HG03354 (cell line): ENCODE measurements around the gene FBXL14.

Source experiments
- ATAC-seq: cut with Tn5 transposase; IDR thresholded peaks from one replicate; pipeline ENCODE4 v1.9.1; 2021; ENCODE audit warnings: mild to moderate bottlenecking; ENCODE audit not compliant: unreplicated experiment, poor library complexity, severe bottlenecking

Gene FBXL14

DNA sequence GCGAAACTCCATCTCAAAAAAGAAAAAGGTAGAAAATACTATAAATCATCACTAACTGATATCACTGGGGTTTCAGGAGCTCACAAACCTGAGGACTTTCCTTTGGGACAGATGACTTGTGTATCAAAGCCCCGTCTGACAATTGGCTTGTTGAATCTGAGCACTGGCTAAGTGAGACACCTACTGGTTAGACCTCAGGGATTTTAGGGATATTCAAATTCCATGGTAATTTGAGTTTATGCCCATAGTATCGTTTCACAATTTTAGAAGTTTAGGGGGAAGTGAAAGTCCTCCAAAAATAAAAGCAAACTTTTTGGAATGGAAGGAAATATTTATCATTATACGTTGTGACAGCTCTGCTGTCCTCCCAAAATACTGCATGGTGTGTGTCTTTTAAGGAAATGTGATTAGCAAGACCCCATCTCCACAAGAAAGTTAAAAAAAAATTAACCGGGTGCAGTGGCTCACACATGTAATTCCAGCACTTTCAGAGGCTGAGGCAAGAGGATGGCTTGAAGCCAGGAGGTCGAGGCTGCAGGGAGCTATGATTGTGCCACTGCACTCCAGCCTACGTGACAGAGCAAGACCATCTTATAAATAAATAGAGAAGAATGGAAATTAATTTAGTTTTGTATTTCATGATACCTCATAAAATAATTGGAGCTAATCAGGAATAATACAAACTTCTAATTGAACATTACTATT is 49.2 kb downstream of the FBXL14 start:
- no peak for ATAC-seq

GRCh38 chr12:1542599-1542998 is 51.8 kb downstream of the FBXL14 start:
- ATAC-seq: no peak

DNA sequence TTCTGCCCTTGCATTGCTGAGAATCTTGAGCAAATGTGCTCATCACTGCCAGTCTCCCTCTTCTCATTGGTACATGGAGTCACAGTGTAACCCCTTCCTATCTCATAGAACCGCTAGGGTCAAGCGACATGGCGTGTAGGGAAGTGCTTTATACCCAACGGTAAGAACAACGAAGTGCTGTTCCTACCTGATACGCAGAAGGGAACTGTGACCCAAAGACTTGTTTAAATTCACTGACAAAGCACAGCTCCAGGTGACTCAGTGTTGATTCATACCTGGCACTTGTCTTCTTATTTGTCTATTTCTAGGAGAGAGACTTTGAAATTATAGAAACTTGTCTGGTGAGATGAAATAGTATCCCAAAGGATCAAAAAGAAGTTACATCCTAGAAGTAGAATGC is 53.7 kb downstream of the FBXL14 start:
- ATAC-seq: no peak

GRCh38 chr12:1539135-1539534 is 55.2 kb downstream of the FBXL14 start:
- ATAC-seq: no peak

- no peak for ATAC-seq
Measured at GRCh38 chr12:1536817-1537216, 57.6 kb downstream of the FBXL14 start.

DNA sequence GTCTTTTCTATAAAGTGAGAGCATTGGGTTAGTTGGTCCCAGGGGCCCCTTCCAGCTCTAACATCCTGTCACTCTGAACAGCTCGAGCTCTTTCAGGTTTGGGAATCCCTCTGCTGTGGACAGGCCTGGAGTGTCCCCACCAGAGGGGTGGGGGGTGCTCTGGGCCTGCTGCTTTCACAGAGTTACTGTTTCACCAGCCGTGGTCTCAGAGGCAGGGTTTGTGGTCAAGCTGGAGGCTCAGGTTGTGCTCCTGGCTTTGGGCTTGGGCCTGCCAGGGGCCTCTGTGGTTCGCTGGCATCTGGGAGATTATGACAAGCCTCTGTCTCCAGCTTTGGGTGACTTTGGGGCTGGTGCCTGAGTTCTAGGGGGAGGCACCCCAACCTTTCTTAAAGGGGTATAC is 59.6 kb downstream of the FBXL14 start:
- peak; percentile 41 for ATAC-seq

DNA sequence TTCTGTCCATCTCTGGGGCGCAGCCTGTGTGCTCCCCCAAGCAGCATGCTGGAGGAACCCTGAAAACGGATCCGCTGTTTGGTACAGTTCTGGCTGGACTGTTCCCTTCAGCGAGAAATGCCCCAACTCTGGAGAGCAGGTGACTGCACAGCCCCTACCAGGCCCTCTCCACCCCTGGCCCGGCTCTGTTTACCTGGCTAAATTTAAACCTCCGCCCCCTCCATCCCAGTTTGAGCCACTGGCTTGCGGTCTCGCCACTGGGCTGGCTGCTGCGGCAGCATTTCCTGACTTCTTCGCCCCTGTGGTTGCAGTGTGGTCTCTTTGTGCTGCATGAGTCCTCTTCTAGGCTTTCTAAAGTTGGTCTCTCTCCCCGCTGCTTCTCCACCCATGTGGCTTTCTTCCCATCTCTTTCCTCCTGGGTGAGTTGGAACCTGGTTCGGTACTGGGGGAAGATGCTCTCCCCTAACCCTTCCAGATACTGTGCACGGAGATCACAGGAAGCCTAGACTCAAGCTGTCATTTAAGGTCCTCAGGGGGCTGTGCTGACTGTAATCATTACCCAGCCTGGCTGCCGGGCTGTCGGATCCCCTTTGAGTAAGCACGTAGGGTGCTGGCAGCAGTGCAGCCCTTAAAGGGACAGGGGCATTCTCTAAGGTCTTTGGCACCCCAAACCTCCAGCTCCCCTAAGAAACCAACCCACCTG is 60.6 kb downstream of the FBXL14 start:
- ATAC-seq: peak; percentile 67

- ATAC-seq: peak; percentile 33
Measured at GRCh38 chr12:1533205-1533601, 61.2 kb downstream of the FBXL14 start.

GRCh38 chr12:1532375-1533165 is 61.8 kb downstream of the FBXL14 start:
- no peak for ATAC-seq

DNA sequence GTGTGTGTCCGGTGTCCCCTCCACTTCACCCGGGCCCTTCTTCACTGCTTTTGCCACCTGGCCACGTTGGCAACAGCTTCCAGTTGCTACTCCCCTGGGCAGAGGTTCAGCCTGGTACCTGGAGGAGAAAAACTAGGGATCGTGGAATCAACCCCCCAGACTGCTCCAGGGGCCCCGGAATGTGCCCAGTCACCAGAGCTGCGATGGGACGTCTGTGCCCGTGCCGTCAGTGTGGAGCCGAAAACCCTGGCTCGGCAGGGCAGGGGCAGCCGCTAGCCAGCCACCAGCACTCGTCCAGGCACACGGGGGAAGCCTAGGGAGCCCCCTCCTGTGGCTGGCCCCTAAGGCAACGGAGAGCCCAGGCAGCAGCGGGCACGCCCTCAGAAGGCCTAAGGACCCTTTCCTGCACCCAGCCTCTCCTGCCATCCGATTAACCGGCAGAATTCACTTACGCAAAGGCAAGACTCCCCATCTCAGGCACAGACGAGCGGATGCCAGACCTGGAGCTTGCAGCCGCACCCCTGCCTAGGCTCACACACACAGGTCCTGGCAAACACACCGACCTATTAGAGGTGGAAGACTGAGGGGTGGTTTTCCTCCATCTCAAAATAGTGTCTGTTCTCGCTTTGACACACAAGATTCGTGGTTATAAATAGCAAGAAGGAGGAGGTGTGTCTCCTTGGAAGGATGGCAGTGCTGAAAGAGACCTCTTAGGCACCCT is 62.6 kb downstream of the FBXL14 start:
- no peak for ATAC-seq

DNA sequence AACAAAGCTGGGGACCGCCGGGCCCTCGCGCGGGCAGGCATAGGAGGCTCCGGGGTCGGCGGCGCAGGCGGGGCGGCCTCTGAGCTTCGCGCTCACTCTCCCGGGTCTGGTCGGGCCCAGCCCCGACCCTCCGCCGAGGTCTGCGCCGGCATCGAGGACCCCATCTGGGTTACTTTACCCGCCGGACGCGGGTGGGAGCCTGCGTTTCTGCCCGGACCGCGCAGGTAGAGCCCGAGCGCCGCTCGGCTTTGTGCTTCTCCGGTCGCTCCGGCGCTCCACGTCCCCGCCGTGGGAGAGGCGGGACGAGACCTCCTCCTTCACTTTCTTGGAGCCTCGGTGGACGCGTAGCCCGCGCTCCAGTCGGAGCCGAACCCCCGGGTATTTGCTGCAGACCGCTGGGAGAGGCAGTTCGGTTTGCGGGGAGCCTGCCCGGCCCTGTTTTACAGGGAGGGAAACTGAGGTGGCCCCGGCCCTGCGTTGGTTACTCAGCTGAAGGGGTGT is 63.2 kb downstream of the FBXL14 start:
- ATAC-seq: no peak

DNA sequence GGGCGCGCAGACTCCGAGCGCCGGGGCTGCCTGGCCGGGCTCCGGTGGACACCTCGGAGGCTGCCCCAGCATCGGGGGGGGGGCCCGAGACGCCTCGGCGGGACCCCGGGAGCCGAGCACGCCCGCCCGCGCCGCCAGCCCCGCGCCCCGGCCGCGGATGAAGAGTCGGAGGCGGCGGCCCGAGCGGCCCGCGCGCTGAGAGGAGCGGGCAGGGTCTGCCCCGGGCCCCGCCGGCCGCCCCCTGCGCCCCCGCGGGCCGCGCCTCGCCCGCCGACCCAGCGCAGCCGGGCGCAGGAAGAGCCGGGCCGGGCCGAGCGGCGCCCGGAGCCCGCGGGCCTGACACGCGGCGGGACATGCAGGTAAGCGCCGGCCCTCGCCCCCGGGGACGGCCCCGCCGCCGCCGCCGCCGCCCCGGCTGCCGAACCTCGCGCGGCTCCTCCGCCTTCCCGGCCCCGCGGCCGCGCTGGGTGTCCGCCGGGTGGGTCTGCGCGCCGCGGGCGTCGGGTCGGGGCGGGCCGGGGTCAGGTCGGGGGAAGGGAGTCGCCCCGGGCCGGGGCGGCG is 63.7 kb downstream of the FBXL14 start:
- no peak for ATAC-seq

- ATAC-seq: no peak
Measured at GRCh38 chr12:1529862-1530591, 64.4 kb downstream of the FBXL14 start.

DNA sequence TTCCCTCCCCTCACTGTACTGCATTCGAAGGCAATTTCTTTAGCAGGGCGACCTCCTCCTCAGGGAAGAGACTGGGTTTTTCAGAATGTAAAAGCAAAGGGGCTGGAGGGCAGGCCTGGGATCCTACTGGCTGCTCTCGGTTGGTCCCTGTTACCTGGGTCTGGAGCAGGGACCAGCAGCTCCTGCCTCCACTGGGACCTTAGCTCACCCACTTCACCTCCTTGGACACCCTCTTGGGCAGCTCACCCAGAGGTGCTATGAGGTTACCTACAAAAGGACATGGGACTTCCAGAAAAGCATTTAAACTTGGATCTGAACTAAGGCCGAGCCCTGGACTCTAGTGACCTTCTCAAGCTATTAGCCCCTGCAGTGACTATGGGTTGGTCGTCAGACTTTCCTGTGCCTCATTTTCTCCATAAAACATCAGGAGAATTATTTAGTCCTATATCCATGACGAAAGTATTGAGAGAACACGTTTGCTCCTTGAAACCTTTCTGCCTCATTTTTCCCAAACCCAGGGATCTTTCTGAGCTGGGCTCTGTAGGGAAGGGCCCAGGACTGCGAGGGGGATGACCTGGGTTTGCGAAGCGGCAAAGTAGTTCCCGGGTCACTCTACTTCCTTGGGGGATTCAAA is 65.0 kb downstream of the FBXL14 start:
- no peak for ATAC-seq

- no peak for ATAC-seq
Measured at GRCh38 chr12:1528791-1529190, 65.6 kb downstream of the FBXL14 start.

- no peak for ATAC-seq
Measured at GRCh38 chr12:1527789-1528188, 66.6 kb downstream of the FBXL14 start.

DNA sequence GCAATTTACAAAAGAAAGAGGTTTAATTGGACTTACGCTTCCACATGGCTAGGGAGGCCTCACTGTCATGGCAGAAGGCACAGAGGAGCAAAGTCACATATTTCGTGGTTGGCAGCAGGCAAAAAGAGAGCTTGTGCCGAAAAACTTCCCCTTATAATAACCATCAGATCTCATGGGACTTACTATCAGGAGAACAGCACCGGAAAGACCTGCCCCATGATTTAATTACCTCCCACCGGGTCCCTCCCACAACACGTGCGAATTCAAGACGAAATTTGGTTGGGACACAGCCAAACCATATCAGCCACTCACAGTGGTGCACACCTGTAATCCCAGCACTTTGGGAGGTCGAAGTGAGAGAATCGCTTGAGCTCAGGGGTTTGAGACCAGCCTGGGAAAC is 68.5 kb downstream of the FBXL14 start:
- ATAC-seq: no peak

DNA sequence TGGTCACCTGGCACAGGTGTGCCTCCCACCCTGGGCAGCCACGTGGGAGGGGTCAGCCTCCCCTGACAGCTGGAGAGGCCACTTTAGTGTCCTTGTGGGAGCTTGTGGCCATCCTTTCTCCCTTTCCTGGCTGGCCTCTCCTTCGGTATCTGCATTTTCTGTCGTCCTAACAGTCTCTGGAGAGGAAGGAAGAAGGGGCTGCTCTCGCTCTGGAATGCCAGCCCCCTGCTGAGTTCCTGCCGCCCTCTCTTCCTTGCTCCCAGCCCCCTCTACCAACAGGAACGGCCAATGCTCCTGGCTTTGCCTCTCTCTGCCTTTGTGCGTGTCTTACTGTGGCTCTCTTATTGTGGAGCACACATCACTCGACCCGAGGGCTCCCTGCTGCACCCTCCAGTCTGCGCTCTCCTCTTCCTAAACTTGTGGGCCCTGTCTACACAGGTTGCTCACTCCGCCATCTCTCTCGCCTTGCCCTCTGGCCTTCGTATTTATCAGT is 70.8 kb downstream of the FBXL14 start:
- ATAC-seq: no peak
